HG03039 (cell line): ENCODE results near the gene DDO.
"Not testable (repeated sequence)": the region's sequence is repeated elsewhere in the genome, so short reads cannot be mapped to it uniquely, and the experiment has no call there.

Source experiments
- ATAC-seq: cut with Tn5 transposase; IDR thresholded peaks from one replicate; pipeline ENCODE4 v1.9.1; 2021; ENCODE audit warnings: mild to moderate bottlenecking, moderate library complexity; ENCODE audit not compliant: unreplicated experiment

Gene DDO

GRCh38 chr6:110369066-110369465, 46.3 kb downstream of the DDO start:
- no peak for ATAC-seq

GRCh38 chr6:110368284-110368683, 47.1 kb downstream of the DDO start:
- no peak for ATAC-seq

- ATAC-seq: no peak
These were observed 47.5 kb downstream of the DDO start for GRCh38 chr6:110367825-110368224.

GRCh38 chr6:110366975-110367374, 48.4 kb downstream of the DDO start:
- ATAC-seq: no peak

GRCh38 chr6:110366256-110366655, 49.1 kb downstream of the DDO start:
- no peak for ATAC-seq

- ATAC-seq: no peak
These were observed 50.8 kb downstream of the DDO start for GRCh38 chr6:110364364-110365105.

- no peak for ATAC-seq
These were observed 51.6 kb downstream of the DDO start for GRCh38 chr6:110363748-110364147.

- ATAC-seq: no peak
These were observed 54.7 kb downstream of the DDO start for GRCh38 chr6:110360676-110361075.

- no peak for ATAC-seq
These were observed 55.8 kb downstream of the DDO start for GRCh38 chr6:110359556-110359955.

GRCh38 chr6:110358553-110359160, 56.7 kb downstream of the DDO start:
- no peak for ATAC-seq

GRCh38 chr6:110357664-110358552, 57.5 kb downstream of the DDO start, which contains the start of gene METTL24:
Gene METTL24, minus strand, starts transcription at chr6:110358349. Its CDS starts 77 bp downstream, at chr6:110358272.
- no peak for ATAC-seq

GRCh38 chr6:110357298-110357663, 58.1 kb downstream of the DDO start:
- no peak for ATAC-seq

GRCh38 chr6:110356778-110357177, 58.6 kb downstream of the DDO start:
- ATAC-seq: no peak

- ATAC-seq: no peak
These were observed 59.6 kb downstream of the DDO start for GRCh38 chr6:110355727-110356126.

GRCh38 chr6:110355022-110355421, 60.4 kb downstream of the DDO start:
- ATAC-seq: no peak

GRCh38 chr6:110354153-110354552, 61.2 kb downstream of the DDO start:
- no peak for ATAC-seq

- ATAC-seq: no peak
These were observed 61.8 kb downstream of the DDO start for GRCh38 chr6:110353457-110354001.

GRCh38 chr6:110352563-110353262, 62.7 kb downstream of the DDO start:
- ATAC-seq: no peak

GRCh38 chr6:110351986-110352385, 63.4 kb downstream of the DDO start:
- ATAC-seq: no peak

GRCh38 chr6:110351546-110351945, 63.8 kb downstream of the DDO start:
- ATAC-seq: no peak

- not testable (repeated sequence) for ATAC-seq
These were observed 64.8 kb downstream of the DDO start for GRCh38 chr6:110350593-110350992.
